Loucy (cell line): ENCODE data around the gene KCTD13.

Experiments
- H2AFZ ChIP-seq: fragments of 200-600 bp; sonication (generic); 2 replicates; pipeline ENCODE4 v1.6.0; 2016; ENCODE audit warnings: antibody characterized with exemption, mild to moderate bottlenecking, low read length, moderate library complexity
- H3F3A ChIP-seq: fragments of 200-600 bp; 2 replicates; pipeline ENCODE4 v1.6.0; 2016; ENCODE audit warnings: antibody characterized with exemption, low read depth, mild to moderate bottlenecking
- H3K27me3 ChIP-seq: fragments of 200-600 bp; sonication (generic); 2 replicates; pipeline ENCODE4 v1.6.1; 2014; ENCODE audit warnings: low read length, mild to moderate bottlenecking; ENCODE audit not compliant: insufficient read depth, poor library complexity, severe bottlenecking
- H3K36me3 ChIP-seq: fragments of 200-600 bp; sonication (generic); 2 replicates; pipeline ENCODE4 v1.6.1; 2016; ENCODE audit warnings: low read length; ENCODE audit not compliant: insufficient read depth
- H3K4me1 ChIP-seq: fragments of 200-600 bp; sonication (generic); 2 replicates; pipeline ENCODE4 v1.5.1; 2014; ENCODE audit warnings: low read length, mild to moderate bottlenecking; ENCODE audit not compliant: insufficient read depth, poor library complexity, severe bottlenecking
- H3K4me2 ChIP-seq: fragments of 200-600 bp; sonication (generic); 2 replicates; pipeline ENCODE4 v1.6.0; 2014; ENCODE audit warnings: antibody characterized with exemption, low read length, low read depth, mild to moderate bottlenecking; ENCODE audit not compliant: poor library complexity, severe bottlenecking
- H3K4me3 ChIP-seq: fragments of 200-600 bp; sonication (generic); 2 replicates; pipeline ENCODE4 v1.5.1; 2014; ENCODE audit warnings: low read length, mild to moderate bottlenecking, mixed read lengths; ENCODE audit not compliant: poor library complexity, severe bottlenecking
- H3K79me2 ChIP-seq: fragments of 200-600 bp; sonication (generic); 2 replicates; pipeline ENCODE4 v1.6.1; 2014; ENCODE audit warnings: low read length; ENCODE audit not compliant: insufficient read depth
- H3K9ac ChIP-seq: fragments of 200-600 bp; sonication (generic); 2 replicates; pipeline ENCODE4 v1.6.0; 2014; ENCODE audit warnings: mild to moderate bottlenecking, low read depth, low read length, moderate library complexity; ENCODE audit not compliant: poor library complexity, severe bottlenecking
- H3K9me2 ChIP-seq: fragments of 200-600 bp; sonication (generic); replicated peaks from 2 replicates; pipeline ENCODE4 v1.6.1; 2016; ENCODE audit warnings: low read depth, low read length, mixed read lengths
- H3K9me3 ChIP-seq: fragments of 200-600 bp; sonication (generic); 2 replicates; pipeline ENCODE4 v1.6.1; 2014; ENCODE audit warnings: mild to moderate bottlenecking, antibody characterized with exemption, low read length, low read depth; ENCODE audit not compliant: insufficient read depth
- H4K20me1 ChIP-seq: fragments of 200-600 bp; sonication (generic); 2 replicates; pipeline ENCODE4 v1.6.0; 2014; ENCODE audit warnings: antibody characterized with exemption, low read length, mild to moderate bottlenecking; ENCODE audit not compliant: insufficient read depth, poor library complexity, severe bottlenecking
- EZH2phosphoT487 ChIP-seq: fragments of 200-600 bp; IDR thresholded peaks from 2 replicates; pipeline ENCODE4 v1.6.1; 2018; ENCODE audit warnings: antibody characterized with exemption, mild to moderate bottlenecking, moderate library complexity, borderline replicate concordance
- TF ChIP-seq, protein P1 (sequence below): fragments of 200-600 bp; sonication (generic); conservative IDR thresholded peaks from 2 replicates; pipeline ENCODE4 v1.5.1; 2014; ENCODE audit warnings: mild to moderate bottlenecking, antibody characterized with exemption, low read length

KCTD13 gene

DNA sequence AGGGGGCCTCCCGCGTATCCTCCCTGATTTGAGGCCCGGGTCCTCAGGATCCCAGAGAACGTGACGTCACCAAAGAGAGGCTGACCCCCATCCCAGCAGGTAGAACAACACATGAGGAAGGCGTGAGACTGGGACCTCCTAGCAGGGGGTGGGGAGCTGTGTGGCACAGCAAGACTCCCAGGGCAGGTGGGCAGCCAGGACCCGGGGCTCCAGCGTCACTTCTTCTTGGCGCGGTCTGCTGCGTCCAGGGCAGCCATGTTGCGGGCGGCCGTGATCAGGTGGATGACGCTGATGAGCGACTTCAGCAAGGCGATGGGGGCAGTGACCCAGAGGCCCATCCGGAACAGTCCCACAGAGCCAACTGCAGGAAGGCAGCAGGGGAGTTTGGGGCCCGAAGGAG is 67.1 kb downstream of the KCTD13 start:
- Histone ChIP-seq H3K9me3 (no peaks in the 10 kb centered on the region), H3K4me2 (no peak overlapping the region), H3K79me2 (peaks cover 23% of the 10 kb centered on the region), H4K20me1 (peaks cover 6% of the 10 kb centered on the region), H3K9ac (no peak overlapping the region), H3K9me2 (no peaks in the 10 kb centered on the region), H3K4me1 (peaks cover 13% of the 10 kb centered on the region), H2AFZ (no peak overlapping the region), H3K4me3 (no peak overlapping the region), H3F3A (no peaks in the 10 kb centered on the region), H3K36me3 (no peaks in the 10 kb centered on the region; the same call in 1 of the 2 replicates), H3K27me3 (no peaks in the 10 kb centered on the region)
- TF ChIP-seq EZH2phosphoT487, result no peak
- TF ChIP-seq, protein P1, sequence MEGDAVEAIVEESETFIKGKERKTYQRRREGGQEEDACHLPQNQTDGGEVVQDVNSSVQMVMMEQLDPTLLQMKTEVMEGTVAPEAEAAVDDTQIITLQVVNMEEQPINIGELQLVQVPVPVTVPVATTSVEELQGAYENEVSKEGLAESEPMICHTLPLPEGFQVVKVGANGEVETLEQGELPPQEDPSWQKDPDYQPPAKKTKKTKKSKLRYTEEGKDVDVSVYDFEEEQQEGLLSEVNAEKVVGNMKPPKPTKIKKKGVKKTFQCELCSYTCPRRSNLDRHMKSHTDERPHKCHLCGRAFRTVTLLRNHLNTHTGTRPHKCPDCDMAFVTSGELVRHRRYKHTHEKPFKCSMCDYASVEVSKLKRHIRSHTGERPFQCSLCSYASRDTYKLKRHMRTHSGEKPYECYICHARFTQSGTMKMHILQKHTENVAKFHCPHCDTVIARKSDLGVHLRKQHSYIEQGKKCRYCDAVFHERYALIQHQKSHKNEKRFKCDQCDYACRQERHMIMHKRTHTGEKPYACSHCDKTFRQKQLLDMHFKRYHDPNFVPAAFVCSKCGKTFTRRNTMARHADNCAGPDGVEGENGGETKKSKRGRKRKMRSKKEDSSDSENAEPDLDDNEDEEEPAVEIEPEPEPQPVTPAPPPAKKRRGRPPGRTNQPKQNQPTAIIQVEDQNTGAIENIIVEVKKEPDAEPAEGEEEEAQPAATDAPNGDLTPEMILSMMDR, result no peak

DNA sequence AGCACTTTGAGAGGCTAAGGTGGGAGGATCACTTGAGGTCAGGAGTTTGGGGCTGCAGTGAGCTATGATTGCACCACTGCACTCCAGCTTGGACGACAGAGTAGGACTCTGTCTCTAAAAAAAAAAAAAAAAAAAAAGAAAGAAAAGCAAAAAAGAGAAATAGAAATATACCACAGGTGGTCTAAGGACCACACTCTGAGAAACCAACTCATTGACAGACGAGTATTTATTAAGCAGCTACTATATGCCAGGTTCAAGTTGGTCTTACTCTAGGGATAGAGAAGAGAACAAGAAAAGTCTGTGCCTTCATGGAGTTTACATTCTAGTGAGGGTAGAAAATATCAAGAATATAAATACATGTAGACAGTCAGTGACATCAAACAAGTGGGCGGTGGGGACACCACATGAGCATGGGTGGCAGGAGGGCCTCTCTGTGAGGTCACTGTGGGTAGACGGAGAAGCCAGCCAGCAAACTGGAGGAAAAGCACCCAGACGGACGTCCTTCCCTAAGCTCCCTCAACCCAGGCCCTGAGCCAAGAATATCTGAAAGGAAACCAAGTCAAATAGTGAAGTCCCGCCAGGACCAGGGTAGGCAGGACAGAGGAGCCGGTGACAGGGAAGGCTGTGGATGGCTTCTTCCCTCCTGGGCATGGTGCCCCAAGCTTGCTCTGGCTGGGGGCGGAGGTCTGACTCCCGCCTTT is 67.7 kb downstream of the KCTD13 start:
- peaks cover 6% of the 10 kb centered on the region for H4K20me1 ChIP-seq
- H3K79me2 ChIP-seq, result peaks cover 23% of the 10 kb centered on the region
- H3K9ac ChIP-seq, result no peak overlapping the region
- no peak overlapping the region for H3K4me3 ChIP-seq
- H3K4me1 ChIP-seq, result peaks cover 13% of the 10 kb centered on the region
- no peak overlapping the region for H2AFZ ChIP-seq
- no peaks in the 10 kb centered on the region for H3F3A ChIP-seq
- H3K27me3 ChIP-seq, result no peaks in the 10 kb centered on the region
- no peaks in the 10 kb centered on the region for H3K9me3 ChIP-seq
- TF ChIP-seq, protein P1, result no peak
- no peak for TF ChIP-seq EZH2phosphoT487
- H3K36me3 ChIP-seq, result no peaks in the 10 kb centered on the region; the same call in 1 of the 2 replicates
- H3K9me2 ChIP-seq, result no peaks in the 10 kb centered on the region
- H3K4me2 ChIP-seq, result no peak overlapping the region

DNA sequence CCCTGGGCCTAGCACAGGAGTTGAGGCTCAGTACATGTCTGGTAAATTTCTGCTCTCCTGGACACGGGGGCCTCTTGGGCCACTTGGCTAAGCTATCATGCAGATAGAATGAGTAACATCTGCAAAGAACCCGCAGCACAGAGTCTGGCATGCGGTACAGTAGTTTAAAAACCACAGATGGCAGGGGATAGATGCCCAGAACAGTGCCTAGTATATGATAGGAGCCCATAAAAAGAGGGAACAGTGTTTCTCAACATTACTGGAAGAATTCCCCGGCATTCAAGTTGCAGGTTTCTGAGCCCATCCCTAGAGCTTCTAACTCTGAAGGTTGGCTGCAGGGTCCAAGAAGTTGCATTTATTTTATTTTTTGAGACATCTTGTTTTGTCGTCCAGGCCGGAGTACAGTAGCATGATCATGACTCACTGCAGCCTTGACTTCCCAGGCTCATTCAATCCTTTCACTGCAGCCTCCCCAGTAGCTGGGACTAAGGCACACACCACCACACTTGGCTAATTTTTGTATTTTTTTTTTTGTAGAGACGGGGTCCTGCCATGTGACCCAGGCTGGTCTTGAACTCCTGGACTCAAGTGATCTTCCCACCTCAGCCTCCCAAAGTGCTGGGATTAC is 68.8 kb downstream of the KCTD13 start:
- Histone ChIP-seq H3K9me2 (no peaks in the 10 kb centered on the region), H3K4me3 (no peak overlapping the region), H4K20me1 (peaks cover 4% of the 10 kb centered on the region), H3K4me1 (peaks cover 12% of the 10 kb centered on the region), H3K36me3 (no peaks in the 10 kb centered on the region; the same call in 1 of the 2 replicates), H3K27me3 (no peaks in the 10 kb centered on the region), H3K4me2 (no peak overlapping the region), H2AFZ (no peak overlapping the region), H3K79me2 (peaks cover 17% of the 10 kb centered on the region), H3K9ac (no peak overlapping the region), H3F3A (no peaks in the 10 kb centered on the region), H3K9me3 (no peaks in the 10 kb centered on the region)
- TF ChIP-seq EZH2phosphoT487, result no peak
- TF ChIP-seq, protein P1, result no peak
